SU-DHL-6 (cell line): ENCODE measurements around the gene SYS1.

Experiments
- EZH2phosphoT487 ChIP-seq: fragments of 200-600 bp; sonication (generic), shearing (Covaris generic); conservative IDR thresholded peaks from 2 replicates; pipeline ENCODE4 v1.6.1; 2018; ENCODE audit warnings: mild to moderate bottlenecking, antibody characterized with exemption, low read length, moderate library complexity, mixed read lengths
- TF ChIP-seq, protein P1 (sequence below): fragments of 200-600 bp; sonication (generic); IDR thresholded peaks from one replicate; pipeline ENCODE4 v1.5.1; 2017; ENCODE audit warnings: antibody characterized with exemption, mild to moderate bottlenecking, low read length, moderate library complexity; ENCODE audit not compliant: insufficient read depth, poor library complexity, severe bottlenecking

DNA sequence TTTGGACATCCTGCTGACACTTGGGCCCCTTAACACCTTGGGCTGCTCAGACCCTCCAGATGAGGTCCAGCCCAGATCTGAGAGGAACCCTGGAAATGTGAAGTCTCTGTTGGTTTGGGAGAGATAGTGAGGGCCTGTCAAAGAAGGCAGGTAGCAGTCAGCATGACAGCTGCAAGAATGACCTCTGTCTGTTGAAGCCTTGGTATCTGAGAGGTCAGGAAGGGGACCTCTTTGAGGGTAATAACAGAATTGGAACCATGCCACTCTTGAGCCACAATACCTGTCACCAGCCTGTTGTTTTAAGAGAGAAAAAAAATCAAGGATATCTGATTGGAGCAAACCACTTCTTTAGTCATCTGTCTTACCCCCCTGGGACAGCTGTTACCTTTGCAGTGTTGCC, 4.2 kb downstream of the SYS1 start:
- TF ChIP-seq, protein P1, sequence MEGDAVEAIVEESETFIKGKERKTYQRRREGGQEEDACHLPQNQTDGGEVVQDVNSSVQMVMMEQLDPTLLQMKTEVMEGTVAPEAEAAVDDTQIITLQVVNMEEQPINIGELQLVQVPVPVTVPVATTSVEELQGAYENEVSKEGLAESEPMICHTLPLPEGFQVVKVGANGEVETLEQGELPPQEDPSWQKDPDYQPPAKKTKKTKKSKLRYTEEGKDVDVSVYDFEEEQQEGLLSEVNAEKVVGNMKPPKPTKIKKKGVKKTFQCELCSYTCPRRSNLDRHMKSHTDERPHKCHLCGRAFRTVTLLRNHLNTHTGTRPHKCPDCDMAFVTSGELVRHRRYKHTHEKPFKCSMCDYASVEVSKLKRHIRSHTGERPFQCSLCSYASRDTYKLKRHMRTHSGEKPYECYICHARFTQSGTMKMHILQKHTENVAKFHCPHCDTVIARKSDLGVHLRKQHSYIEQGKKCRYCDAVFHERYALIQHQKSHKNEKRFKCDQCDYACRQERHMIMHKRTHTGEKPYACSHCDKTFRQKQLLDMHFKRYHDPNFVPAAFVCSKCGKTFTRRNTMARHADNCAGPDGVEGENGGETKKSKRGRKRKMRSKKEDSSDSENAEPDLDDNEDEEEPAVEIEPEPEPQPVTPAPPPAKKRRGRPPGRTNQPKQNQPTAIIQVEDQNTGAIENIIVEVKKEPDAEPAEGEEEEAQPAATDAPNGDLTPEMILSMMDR = no peak
- no peak for TF ChIP-seq EZH2phosphoT487
